MCF 10A (cell line): Measurements from ENCODE around the gene SRRM2. TPM values are rescaled to one million over a fixed set of nuclear protein-coding genes. Genes with fewer than 3 reads are reported as not detected.

ENCODE experiments used
- BruUV-seq: library from RNA; stranded (reverse); fragments of 400-500 nt; replicated peaks from 2 replicates; lab custom pipeline; 2021; lab: Mats Ljungman, UMichigan
- CTCF ChIA-PET: fragments of 300-600 bp; sonication (Branson Sonifier 250); formaldehyde crosslinking; extraction: SDS; loops from one replicate; lab custom pipeline; 2021; ENCODE audit warnings: antibody characterized with exemption, inconsistent platforms; lab: Yijun Ruan, JAX
- POLR2A ChIA-PET: fragments of 300-600, 350-650 bp; sonication (Branson Sonifier 250); formaldehyde crosslinking; extraction: SDS; loops from one replicate; lab custom pipeline; 2020; ENCODE audit warnings: antibody characterized with exemption, inconsistent platforms; lab: Yijun Ruan, JAX
- DNase-seq: peaks from one replicate; pipeline ENCODE4 v3.0.0-alpha.2; 2018; ENCODE audit not compliant: unreplicated experiment
- H3K27ac Mint-ChIP-seq: one replicate; pipeline ENCODE4 v1.8.0; 2022; ENCODE audit warnings: mild to moderate bottlenecking, low read depth, mixed read lengths; ENCODE audit not compliant: unreplicated experiment
- H3K27me3 Mint-ChIP-seq: one replicate; pipeline ENCODE4 v1.8.0; 2022; ENCODE audit warnings: mixed read lengths; ENCODE audit not compliant: insufficient read depth, unreplicated experiment
- H3K36me3 Mint-ChIP-seq: one replicate; pipeline ENCODE4 v1.8.0; 2022; ENCODE audit warnings: mild to moderate bottlenecking, moderate library complexity, mixed read lengths; ENCODE audit not compliant: insufficient read depth, unreplicated experiment
- H3K4me1 Mint-ChIP-seq: one replicate; pipeline ENCODE4 v1.8.0; 2022; ENCODE audit warnings: mixed read lengths; ENCODE audit not compliant: insufficient read depth, unreplicated experiment
- H3K4me3 Mint-ChIP-seq: one replicate; pipeline ENCODE4 v1.8.0; 2022; ENCODE audit warnings: mild to moderate bottlenecking, moderate library complexity, mixed read lengths; ENCODE audit not compliant: unreplicated experiment
- H3K9me3 Mint-ChIP-seq: one replicate; pipeline ENCODE4 v1.8.0; 2022; ENCODE audit warnings: mixed read lengths; ENCODE audit not compliant: unreplicated experiment
- intact Hi-C: fragments of 100-400 bp; cut with micrococcal nuclease; formaldehyde crosslinking; loops from 2 replicates; pipeline ENCODE4 v1.14.1; 2022
- total RNA-seq: library from RNA; stranded (reverse); gene quantifications from 2 replicates; pipeline ENCODE4 v1.2.3, GENCODE V29; 2022
- TF ChIP-seq, protein P1 (sequence below): fragments of 200-600 bp; IDR thresholded peaks from one replicate; pipeline ENCODE4 v1.8.0; 2022; ENCODE audit warnings: antibody characterized with exemption, mild to moderate bottlenecking; ENCODE audit not compliant: unreplicated experiment

The SRRM2 gene
- total RNA-seq, 1 experiment from 2014 or later: 779 TPM

DNA sequence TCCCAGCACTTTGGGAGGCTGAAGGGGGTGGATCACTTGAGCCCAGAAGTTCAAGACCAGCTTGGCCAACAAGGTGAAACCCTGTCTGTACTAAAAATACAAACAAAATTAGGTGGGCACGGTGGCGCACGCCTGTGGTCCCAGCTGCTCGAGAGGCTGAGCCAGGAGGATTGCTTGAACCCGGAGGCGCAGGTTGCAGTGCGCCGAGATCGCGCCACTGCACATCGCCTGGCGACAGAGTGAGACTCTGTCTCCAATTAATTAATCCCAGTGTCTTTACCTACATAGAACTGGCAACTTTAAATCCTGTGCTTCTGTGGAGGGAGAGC, 26.2 kb downstream of the SRRM2 start:
- ChIA-PET CTCF (interaction anchor here (0.6 to 1.6 kb wide), 9 partner anchors 9 to 394 kb away, joined by 3 to 6 read pairs (median 4); partner anchors contain the start of gene SRRM2), POLR2A (interaction anchor here (0.7 to 6.5 kb wide), 8 partner anchors 11 to 853 kb away, joined by 3 to 79 read pairs (median 6); partner anchors contain the start of genes KCTD5 and SRRM2)
- no peaks in the 10 kb centered on the region for H3K9me3 Mint-ChIP-seq
- peak overlapping the region; percentile 96 for H3K27ac Mint-ChIP-seq
- no peaks in the 10 kb centered on the region for H3K27me3 Mint-ChIP-seq
- TF ChIP-seq, protein P1, sequence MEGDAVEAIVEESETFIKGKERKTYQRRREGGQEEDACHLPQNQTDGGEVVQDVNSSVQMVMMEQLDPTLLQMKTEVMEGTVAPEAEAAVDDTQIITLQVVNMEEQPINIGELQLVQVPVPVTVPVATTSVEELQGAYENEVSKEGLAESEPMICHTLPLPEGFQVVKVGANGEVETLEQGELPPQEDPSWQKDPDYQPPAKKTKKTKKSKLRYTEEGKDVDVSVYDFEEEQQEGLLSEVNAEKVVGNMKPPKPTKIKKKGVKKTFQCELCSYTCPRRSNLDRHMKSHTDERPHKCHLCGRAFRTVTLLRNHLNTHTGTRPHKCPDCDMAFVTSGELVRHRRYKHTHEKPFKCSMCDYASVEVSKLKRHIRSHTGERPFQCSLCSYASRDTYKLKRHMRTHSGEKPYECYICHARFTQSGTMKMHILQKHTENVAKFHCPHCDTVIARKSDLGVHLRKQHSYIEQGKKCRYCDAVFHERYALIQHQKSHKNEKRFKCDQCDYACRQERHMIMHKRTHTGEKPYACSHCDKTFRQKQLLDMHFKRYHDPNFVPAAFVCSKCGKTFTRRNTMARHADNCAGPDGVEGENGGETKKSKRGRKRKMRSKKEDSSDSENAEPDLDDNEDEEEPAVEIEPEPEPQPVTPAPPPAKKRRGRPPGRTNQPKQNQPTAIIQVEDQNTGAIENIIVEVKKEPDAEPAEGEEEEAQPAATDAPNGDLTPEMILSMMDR: no peak
- intact Hi-C loops: no loop called here
- peaks cover 10% of the 10 kb centered on the region for H3K4me1 Mint-ChIP-seq
- peaks cover 27% of the 10 kb centered on the region for H3K36me3 Mint-ChIP-seq
- BruUV-seq: no TSS peak
- H3K4me3 Mint-ChIP-seq: peak overlapping the region; percentile 96
- DNase-seq: no peak

DNA sequence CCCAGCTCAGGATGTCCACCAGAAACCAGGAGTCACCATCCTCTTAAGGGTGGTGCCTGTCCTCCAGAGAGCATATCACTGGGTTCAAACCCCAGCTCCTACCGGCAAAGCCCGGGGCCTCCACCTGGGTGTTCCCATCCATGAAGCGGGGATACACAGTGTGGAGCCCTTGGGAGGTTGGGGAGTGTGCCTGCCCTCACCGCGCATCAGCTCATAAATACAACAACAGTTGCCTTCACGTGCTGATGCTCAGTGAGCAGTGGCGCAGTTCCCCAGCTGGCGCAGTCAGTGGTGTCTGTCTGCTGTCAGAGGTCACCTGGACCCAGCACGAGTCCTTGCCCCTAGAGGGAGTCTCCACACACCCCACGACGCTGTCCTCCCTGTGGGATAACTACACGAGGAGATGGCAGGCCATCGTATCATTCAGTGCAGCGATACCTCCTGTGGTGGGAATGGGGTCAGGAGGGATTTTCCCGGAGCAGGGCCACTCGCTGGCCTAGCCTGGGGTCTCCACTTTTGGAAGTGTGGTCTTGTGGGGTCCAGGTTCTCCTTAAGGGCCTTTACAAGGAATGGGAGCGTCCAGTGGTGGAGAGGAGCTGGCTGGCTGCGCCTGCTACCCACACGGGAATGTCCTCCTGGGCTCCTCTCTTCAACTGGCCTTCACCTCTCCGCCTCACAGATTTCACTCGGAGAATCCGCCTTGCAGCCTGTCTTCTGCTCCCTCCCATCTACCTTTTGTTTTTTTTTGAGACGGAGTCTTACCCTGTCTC, 26.9 kb downstream of the SRRM2 start:
- no TSS peak for BruUV-seq
- no peak overlapping the region for H3K4me3 Mint-ChIP-seq
- TF ChIP-seq, protein P1: no peak
- no peak for DNase-seq
- H3K4me1 Mint-ChIP-seq: peaks cover 10% of the 10 kb centered on the region
- H3K27me3 Mint-ChIP-seq: no peaks in the 10 kb centered on the region
- intact Hi-C loops: no loop called here
- ChIA-PET CTCF (interaction anchor here (0.6 to 1.6 kb wide), 4 partner anchors 10 to 141 kb away, joined by 3 to 6 read pairs (median 4); no protein-coding TSS in a partner anchor), POLR2A (interaction anchor here (3.1 to 6.5 kb wide), 3 partner anchors 12 to 90 kb away, joined by 48 to 79 read pairs (median 61); partner anchors contain the start of gene SRRM2)
- H3K27ac Mint-ChIP-seq: no peak overlapping the region
- H3K36me3 Mint-ChIP-seq: peaks cover 20% of the 10 kb centered on the region
- H3K9me3 Mint-ChIP-seq: no peaks in the 10 kb centered on the region

- TF ChIP-seq, protein P1: no peak
- no peaks in the 10 kb centered on the region for H3K9me3 Mint-ChIP-seq
- ChIA-PET POLR2A (interaction anchor here (0.8 to 1.1 kb wide), 2 partner anchors 12 to 49 kb away, joined by 3 read pairs; no protein-coding TSS in a partner anchor), CTCF (no interaction called here)
- no peak overlapping the region for H3K27ac Mint-ChIP-seq
- peaks cover 11% of the 10 kb centered on the region for H3K36me3 Mint-ChIP-seq
- no peak overlapping the region for H3K4me3 Mint-ChIP-seq
- intact Hi-C loops: no loop called here
- no TSS peak for BruUV-seq
- DNase-seq: no peak
- H3K4me1 Mint-ChIP-seq: peaks cover 10% of the 10 kb centered on the region
- H3K27me3 Mint-ChIP-seq: no peaks in the 10 kb centered on the region
These were observed 27.8 kb downstream of the SRRM2 start for GRCh38 chr16:2779978-2780898.
